OCI-LY7 (cell line): ENCODE results near the gene FAM193B.

Experiments used
- EZH2phosphoT487 ChIP-seq: fragments of 200-600 bp; sonication (generic); IDR thresholded peaks from 2 replicates; pipeline ENCODE4 v1.6.1; 2018; ENCODE audit warnings: low read depth, borderline replicate concordance, mild to moderate bottlenecking, mixed run types, antibody characterized with exemption, low read length, moderate library complexity, mixed read lengths
- TF ChIP-seq, protein P1 (sequence below): fragments of 200-600 bp; sonication (generic); conservative IDR thresholded peaks from 2 replicates; pipeline ENCODE4 v1.5.1; 2014; ENCODE audit warnings: mild to moderate bottlenecking, antibody characterized with exemption, low read length, moderate library complexity, mixed read lengths

- TF ChIP-seq, protein P1, sequence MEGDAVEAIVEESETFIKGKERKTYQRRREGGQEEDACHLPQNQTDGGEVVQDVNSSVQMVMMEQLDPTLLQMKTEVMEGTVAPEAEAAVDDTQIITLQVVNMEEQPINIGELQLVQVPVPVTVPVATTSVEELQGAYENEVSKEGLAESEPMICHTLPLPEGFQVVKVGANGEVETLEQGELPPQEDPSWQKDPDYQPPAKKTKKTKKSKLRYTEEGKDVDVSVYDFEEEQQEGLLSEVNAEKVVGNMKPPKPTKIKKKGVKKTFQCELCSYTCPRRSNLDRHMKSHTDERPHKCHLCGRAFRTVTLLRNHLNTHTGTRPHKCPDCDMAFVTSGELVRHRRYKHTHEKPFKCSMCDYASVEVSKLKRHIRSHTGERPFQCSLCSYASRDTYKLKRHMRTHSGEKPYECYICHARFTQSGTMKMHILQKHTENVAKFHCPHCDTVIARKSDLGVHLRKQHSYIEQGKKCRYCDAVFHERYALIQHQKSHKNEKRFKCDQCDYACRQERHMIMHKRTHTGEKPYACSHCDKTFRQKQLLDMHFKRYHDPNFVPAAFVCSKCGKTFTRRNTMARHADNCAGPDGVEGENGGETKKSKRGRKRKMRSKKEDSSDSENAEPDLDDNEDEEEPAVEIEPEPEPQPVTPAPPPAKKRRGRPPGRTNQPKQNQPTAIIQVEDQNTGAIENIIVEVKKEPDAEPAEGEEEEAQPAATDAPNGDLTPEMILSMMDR: no peak
- TF ChIP-seq EZH2phosphoT487: no peak
These were observed 61.5 kb downstream of the FAM193B start for GRCh38 chr5:177492841-177493240.
